ENCODE measurements around the gene NTM.

NTM gene

GRCh38 chr11:131614631-131615030, 244.2 kb downstream of the NTM start:
- DNase-seq: no peak

DNA sequence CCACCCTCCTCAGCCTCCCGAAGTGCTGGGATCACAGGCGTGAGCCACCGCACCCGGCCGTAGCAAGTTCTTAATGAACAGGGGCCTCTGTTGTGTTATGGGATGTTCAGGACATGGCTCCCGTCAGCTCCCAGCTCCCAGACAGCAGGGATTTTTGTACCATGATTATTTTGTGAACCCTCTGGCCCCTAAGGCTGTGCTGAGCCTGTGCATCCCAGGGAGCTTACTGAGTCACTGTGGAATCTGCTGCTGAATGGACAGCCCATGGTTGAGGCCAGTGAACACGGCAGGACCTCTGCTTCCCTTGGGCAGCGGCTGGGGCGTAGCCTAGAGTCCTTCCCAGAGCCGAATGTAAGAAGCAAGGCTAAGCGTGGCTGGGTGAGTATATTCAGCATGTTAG, 245.2 kb downstream of the NTM start:
- DNase-seq: no peak

- DNase-seq: no peak
Observed at GRCh38 chr11:131616481-131617140, 246.2 kb downstream of the NTM start.

DNA sequence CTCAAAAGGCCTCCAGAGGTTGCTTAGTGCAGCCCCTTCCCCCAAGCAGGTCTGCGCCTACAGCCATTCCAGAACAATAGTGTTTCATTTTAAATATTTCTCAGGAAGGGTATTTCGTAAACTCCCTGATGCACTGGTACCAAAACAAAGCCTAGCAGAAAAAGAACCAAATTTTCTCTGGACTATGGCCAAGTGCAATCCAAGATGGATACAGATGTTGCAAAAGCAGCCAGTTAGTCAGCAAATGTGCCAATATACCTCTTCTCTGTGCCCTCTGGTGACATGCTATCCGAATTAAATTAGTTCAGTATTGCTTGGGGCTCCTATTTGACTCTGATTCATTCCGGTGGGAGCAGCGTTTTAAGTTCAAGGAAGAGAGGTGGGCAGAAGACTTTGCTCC, 247.8 kb downstream of the NTM start:
- no peak for DNase-seq

GRCh38 chr11:131622193-131622592, 251.8 kb downstream of the NTM start:
- no peak for DNase-seq

GRCh38 chr11:131624531-131624930, 254.1 kb downstream of the NTM start:
- no peak for DNase-seq

DNA sequence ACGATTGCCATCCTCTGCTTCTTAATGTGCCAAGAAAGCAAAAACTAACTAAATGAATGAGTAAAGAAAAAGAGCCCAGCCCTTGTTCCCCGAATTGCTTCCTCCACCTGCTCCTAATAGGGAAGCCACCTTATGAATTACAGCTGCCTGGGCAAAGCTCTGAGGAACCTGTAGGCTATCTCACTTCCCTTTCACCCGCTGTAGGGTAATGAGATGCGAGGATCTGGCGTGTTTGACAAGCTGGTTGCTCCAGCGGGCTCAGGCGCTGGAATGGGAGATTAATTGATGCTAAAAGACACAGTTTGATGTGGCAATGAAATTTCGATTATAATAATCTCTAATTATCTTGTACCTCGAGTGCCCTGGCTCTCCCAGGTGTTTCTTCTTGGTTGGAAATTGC, 256.4 kb downstream of the NTM start:
- DNase-seq: no peak

DNA sequence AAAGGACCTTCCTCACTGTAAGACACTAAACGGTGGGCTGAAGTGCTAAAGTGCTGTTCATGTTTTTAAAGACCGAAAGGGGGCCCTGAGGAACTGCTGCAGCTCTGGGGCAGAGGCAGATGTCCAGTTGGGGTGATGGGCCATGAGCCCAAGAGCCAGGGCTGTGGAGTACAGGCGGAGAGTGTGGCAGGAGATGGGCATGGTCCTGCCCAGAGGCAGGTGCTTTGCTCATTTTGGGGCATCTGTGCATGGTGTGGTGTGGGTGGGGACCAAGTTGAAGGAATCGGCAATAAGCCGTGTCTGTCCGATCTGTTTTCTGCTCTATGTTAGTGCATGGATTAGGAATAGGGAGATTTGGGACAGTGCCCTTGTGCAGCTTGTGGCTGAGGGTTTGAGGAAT, 258.3 kb downstream of the NTM start:
- DNase-seq: no peak

GRCh38 chr11:131629925-131630540, 259.6 kb downstream of the NTM start:
- no peak for DNase-seq

- DNase-seq: no peak
Observed at GRCh38 chr11:131632971-131633370, 262.6 kb downstream of the NTM start.

GRCh38 chr11:131633921-131634715, 263.7 kb downstream of the NTM start:
- no peak for DNase-seq

DNA sequence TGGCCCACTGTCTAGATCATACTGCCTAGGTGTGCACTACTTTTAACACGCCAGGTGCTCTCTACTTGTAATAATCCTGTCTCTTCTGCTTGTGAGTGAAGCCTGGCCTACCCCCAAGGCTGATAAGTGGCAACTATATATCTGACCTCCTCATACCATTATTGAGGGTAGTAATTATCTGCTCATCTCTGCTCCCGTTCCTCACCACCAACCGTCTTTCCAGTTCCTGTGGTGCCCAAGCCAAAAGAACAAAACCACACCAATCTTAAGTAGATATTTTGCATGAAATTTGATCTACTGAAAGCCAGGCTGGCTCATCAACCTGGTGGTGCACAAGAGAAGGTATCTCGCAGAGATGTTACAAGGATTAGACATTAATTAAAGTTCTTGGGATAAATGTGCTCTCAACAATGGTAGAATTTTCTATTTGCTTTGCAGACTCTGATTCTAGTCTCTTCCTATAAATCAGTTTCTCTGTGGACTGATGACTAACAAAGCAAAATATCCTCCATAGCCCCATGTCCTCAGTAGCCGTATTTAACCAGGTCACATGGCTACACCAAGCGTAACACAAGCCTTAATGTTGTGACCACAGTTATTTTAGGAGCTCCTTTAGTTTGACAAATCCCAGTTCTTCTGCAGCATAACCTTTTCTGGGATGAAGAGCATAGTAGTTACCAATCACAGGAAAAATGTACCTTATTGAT, 267.2 kb downstream of the NTM start:
- no peak for DNase-seq

DNA sequence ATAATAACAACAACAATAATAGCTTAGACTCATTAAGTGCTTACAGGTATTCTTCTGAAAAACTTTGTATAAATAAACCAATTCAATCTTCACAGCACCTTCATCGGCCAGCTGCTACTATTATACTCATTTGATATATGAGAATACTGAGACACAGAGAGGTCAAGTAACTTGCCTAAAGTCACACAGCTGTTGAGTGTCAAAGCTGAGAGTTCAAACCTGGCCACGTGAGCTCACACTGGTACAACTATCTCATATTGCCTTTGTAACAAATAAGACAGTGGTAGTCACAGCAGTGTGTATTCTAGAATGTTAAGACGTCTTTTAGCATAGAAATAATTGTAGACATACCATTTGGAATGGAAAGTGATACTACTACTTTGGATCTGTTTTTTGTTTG, 268.5 kb downstream of the NTM start:
- DNase-seq: no peak

DNA sequence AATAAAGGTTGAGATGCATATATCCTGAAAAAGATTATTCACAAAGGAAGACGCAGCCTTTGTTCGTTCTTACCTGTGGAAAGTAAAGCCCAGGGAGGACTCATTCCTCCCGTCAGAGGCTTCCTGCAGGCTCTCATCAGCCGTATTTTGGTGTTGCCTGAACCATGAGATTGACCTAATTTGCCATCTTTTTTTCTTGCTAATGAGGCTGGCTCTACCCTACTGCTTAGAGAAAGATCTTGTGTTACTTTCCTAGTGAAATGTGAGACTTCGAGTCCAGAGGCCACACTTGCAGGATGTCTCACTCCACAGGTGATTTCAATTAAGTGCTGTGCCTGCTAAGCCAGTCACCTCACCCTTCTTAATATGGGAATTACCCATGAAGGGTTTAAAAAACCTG, 269.9 kb downstream of the NTM start:
- no peak for DNase-seq

GRCh38 chr11:131642756-131643531, 272.5 kb downstream of the NTM start:
- DNase-seq: no peak

DNA sequence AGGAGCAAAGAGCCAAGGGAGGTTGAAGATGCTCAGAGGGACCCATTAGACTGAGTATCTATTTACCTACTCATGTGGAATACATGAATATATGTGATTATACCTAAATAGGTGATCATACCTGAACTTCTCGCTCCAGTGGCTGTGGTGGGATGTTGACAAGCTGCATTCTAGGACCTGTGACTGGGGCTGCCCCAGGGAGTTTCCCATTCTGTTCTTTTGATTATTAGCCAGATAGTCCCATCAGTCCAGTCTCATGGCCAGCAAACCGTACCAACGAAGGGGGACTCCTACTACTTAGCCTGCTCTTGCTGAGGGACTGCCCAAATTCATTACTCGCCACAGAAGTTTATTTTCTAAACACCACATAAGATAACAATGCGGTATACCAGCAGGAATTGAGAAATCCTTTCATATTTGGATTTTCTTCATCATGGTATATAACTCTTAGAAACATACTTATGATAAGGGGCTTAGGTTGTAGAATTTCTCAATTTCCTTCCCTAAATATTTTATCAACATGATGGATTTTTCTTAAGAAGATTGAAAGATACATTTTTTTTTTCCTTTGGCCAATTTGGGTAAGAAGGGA, 273.9 kb downstream of the NTM start:
- no peak for DNase-seq

DNA sequence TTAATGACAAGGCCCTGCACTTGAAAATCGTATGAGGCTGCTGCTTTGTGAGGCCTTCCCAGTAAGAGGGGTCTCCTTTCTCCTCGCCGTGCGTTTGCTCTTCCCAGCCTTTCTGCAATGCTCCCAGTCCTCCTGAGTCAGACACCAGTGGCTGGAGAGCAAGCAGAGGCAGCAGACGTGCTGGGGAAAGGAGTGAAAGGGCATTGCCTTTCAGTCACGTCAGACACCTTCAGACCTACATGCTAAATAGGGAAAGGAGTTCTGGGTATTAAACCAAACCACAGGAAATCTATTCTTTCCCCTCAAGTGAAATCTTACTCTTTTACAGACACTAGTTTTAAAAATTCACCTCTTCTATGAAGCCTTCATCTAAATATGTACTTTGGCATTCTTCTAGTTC, 274.8 kb downstream of the NTM start:
- DNase-seq: no peak

GRCh38 chr11:131649856-131650255, 279.4 kb downstream of the NTM start:
- DNase-seq: no peak

DNA sequence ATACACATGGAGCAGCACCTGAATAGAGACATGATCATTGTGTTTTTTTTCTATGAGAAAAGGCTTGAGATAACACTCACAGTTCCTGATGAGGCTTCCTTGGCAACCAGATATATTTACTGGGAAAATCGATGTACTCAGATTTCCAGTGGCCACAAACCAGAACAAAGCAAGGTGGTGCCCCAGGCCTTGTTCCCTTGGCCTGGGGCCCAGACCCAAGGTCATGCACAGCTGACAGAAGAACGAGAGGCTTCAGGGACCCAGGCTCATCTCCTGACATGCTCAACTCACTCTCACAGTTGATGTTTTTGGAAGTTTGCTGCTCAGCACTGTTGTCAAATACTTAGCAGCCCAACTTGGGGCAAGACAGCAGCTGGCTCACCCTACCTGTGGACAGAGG, 281.8 kb downstream of the NTM start:
- DNase-seq: no peak

DNA sequence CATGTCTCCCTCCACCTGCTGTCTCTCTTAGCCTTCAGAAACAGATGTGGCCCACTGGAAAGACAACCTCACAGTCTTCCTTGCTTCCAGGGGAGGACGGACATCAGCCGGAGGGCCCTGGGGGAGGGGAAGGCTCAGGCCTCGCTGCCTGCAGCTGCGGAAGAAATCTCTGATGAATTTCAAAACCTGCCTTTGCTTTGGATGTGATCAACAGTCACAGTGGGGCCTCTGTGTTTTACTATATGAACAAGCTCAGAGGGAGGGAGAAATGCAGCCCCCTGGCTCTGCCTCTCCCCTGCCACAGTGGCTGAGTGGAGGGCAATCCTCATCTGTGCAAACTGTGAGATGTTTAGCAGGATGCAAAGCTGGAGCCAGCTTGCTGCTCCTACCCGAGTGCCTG, 282.8 kb downstream of the NTM start:
- DNase-seq: no peak

DNA sequence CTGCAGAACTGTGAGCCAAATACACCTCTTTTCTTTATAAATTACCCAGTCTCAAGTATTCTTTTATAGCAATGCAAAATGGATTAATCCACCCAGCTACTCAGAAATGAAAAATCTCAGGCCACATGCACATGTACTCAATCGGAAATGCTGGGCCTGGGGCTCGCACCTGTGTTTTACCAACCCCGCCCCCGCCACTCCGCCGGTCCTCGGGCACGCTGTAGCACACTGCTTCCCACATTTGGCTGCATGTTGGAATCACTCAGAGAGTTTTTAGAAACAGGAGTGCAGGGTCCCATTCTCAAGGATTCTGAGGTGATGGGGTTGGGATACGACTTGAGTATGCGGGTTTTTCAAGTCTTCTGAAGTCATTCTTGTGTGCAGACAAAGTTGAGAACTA, 284.4 kb downstream of the NTM start:
- DNase-seq: no peak

GRCh38 chr11:131656179-131656838, 285.9 kb downstream of the NTM start:
- DNase-seq: no peak
